Ishikawa (cell line): Measurements from ENCODE around the gene NMUR1.

ENCODE experiments used
- CEBPB ChIP-seq: IDR thresholded peaks from 2 replicates; pipeline ENCODE4 v1.6.1; 2012
- CREB1 ChIP-seq: IDR thresholded peaks from 2 replicates; pipeline ENCODE4 v1.6.1; 2012; ENCODE audit warnings: low read depth
- EGR1 ChIP-seq: IDR thresholded peaks from 2 replicates; pipeline ENCODE4 v1.6.1; 2012
- EP300 ChIP-seq: IDR thresholded peaks from 2 replicates; pipeline ENCODE4 v1.6.1; 2012; ENCODE audit warnings: borderline replicate concordance
- FOXM1 ChIP-seq: IDR thresholded peaks from 2 replicates; pipeline ENCODE4 v1.6.1; 2012; ENCODE audit warnings: low read depth, borderline replicate concordance
- NFIC ChIP-seq: IDR thresholded peaks from 2 replicates; pipeline ENCODE4 v1.6.1; 2012
- RAD21 ChIP-seq: IDR thresholded peaks from 2 replicates; pipeline ENCODE4 v1.6.1; 2012; ENCODE audit warnings: low read depth
- REST ChIP-seq: IDR thresholded peaks from 2 replicates; pipeline ENCODE4 v1.6.1; 2012; ENCODE audit warnings: low read depth, mild to moderate bottlenecking
- TAF1 ChIP-seq: IDR thresholded peaks from 2 replicates; pipeline ENCODE4 v1.6.1; 2012; ENCODE audit warnings: low read depth, mild to moderate bottlenecking
- TCF12 ChIP-seq: IDR thresholded peaks from 2 replicates; pipeline ENCODE4 v1.6.1; 2012; ENCODE audit warnings: low read depth
- TEAD4 ChIP-seq: IDR thresholded peaks from 2 replicates; pipeline ENCODE4 v1.6.1; 2012
- USF1 ChIP-seq: IDR thresholded peaks from 2 replicates; pipeline ENCODE4 v1.6.1; 2012
- YY1 ChIP-seq: IDR thresholded peaks from 2 replicates; pipeline ENCODE4 v1.6.1; 2012; ENCODE audit warnings: low read depth
- ZBTB7A ChIP-seq: IDR thresholded peaks from 2 replicates; pipeline ENCODE4 v1.6.1; 2012; ENCODE audit warnings: low read depth
- TF ChIP-seq, protein P1 (sequence below): IDR thresholded peaks from 2 replicates; pipeline ENCODE4 v1.6.1; 2012

Gene NMUR1

GRCh38 chr2:231523451-231524285 lies 6.6 kb downstream of the NMUR1 start:
- TF ChIP-seq CEBPB (no peak), TAF1 (no peak), ZBTB7A (no peak), TEAD4 (no peak), YY1 (no peak)

- TF ChIP-seq, protein P1, sequence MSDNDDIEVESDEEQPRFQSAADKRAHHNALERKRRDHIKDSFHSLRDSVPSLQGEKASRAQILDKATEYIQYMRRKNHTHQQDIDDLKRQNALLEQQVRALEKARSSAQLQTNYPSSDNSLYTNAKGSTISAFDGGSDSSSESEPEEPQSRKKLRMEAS = no peak
Observed at GRCh38 chr2:231522418-231523180, 7.6 kb downstream of the NMUR1 start.

DNA sequence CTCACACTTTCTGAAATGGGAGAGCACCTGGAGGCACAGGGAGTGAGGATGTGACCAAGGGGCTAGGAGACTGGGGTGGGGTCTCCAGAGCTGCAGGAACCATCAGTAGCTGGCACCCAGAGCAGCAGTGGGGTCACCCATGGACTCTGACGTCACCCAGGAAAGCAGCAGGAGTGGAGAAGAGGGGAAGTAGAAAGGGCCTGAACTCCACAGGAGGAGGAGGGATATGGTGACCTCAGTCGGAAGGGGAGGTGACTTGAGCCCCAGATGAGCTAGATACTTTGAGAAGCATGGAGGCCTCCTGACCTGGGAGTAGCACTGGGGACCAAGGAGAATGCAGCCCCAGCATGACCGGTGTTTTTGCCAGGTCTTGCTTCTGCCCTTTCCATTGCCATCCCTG lies 8.8 kb downstream of the NMUR1 start:
- TF ChIP-seq REST (no peak), USF1 (no peak), YY1 (no peak), ZBTB7A (no peak), FOXM1 (no peak), EP300 (no peak), TAF1 (no peak), TCF12 (no peak)
- TF ChIP-seq, protein P1 = no peak

GRCh38 chr2:231519975-231520555 lies 10.2 kb downstream of the NMUR1 start:
- TF ChIP-seq RAD21 = no peak

DNA sequence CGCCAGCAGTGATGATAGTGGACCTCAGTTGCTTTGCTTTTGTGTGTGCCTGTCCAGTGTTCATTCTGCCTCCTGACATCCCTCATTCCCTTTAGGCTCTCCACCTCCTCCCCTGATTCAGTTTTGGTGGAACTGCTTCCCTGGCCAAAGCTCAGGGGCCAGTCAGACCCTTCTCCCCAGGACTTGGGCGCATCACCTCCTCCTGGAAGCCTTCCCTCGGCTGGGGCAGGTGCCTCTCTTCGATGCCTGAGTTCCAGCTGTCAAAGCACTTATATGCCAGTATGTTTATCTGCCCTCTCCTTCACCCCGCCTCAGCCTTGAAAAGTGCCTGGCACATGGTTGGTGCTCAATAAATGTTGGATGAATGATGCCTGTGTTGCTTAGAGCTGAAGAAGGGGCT lies 11.5 kb downstream of the NMUR1 start:
- TF ChIP-seq EP300 = no peak
- TF ChIP-seq USF1 = no peak
- TF ChIP-seq YY1 = no peak
- no peak for TF ChIP-seq ZBTB7A
- TF ChIP-seq EGR1 = no peak
- TF ChIP-seq RAD21 = no peak
- no peak for TF ChIP-seq NFIC
- no peak for TF ChIP-seq CEBPB
- no peak for TF ChIP-seq REST
- TF ChIP-seq TCF12 = no peak

GRCh38 chr2:231515603-231516002 lies 14.6 kb downstream of the NMUR1 start:
- TF ChIP-seq TCF12 (no peak), EP300 (no peak), NFIC (no peak), EGR1 (no peak), USF1 (no peak), FOXM1 (no peak), ZBTB7A (no peak), CREB1 (no peak), YY1 (no peak), CEBPB (no peak), TAF1 (no peak), RAD21 (no peak), REST (no peak), TEAD4 (no peak)
- TF ChIP-seq, protein P1 = no peak
